Measurements from ENCODE around the gene NUDT3. TPM values are rescaled to one million over a fixed set of nuclear protein-coding genes. Genes with fewer than 3 reads are reported as not detected.
A peak's percentile ranks its signal among the peaks of the same experiment; 100 is the strongest.

The NUDT3 gene
- total and polyA plus RNA-seq, 9 of the 15 experiments (the other 6 are each of a cell fraction or from before 2014, with no cell fraction given): 5.4 to 81.2 (median 56.4) TPM

DNA sequence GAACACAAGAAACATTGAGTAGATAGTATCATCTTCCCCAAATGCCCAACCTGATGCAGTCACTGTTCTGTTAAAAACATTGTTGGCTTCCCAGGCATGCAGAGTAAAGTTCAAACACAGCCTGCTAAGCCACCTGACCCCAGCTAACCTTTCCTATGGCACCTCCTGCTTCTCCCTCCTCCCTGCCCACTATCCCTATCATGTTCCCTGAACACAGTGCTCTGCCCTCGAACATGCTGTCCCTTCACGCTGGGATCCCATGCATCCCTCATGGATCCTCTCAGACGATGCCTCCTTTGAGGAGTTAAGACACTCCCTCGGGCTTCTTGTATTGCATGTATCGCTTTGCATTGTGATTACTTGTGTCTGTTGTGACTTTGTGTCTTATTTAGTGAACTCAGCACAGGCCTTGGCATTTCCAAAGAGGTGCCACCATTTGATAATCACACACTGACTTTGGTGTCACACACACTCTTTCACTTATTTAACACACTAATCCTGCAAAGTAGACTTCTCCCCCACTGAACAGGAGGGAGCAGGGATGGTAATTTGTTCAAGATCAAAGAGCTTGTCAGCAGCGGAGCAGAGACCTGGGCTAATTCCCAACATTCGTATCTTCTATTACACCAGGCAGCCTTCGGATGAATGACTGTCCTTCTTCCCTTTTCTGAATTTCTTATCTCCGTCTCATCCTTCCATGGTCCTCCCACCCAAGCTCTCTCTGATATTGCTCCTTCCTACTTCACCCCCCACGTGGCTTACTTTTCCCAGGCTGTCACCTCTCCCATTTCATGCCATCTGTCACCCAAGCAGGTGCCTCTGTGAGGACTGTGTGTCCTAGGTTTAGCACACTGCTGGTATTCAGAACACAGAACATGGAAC, 115.3 kb downstream of the NUDT3 start (continued):
- TF ChIP-seq SAFB2 (IDR thresholded peaks at IDR 0.05; ENCODE audit: borderline replicate concordance, low read depth, low read length, severe bottlenecking) (no peak), HLTF (IDR thresholded peaks at IDR 0.05) (0 out of 2 replicates have a peak, but pooled peaks have one; percentile 31), MYC (IDR thresholded peaks at IDR 0.05; ENCODE audit: low read depth, low read length) (peak; percentile 62), MYC (CRISPR knock-in tag; IDR thresholded peaks at IDR 0.05; ENCODE audit: borderline replicate concordance, low read depth) (no peak; the same call in 1 of the 2 replicates), NCOR1 (IDR thresholded peaks at IDR 0.05) (peak; percentile 65; the same call in 1 of the 2 replicates), ZNF445 (CRISPR knock-in tag; IDR thresholded peaks at IDR 0.05; ENCODE audit: low read depth) (peak; percentile 10; the same call in 1 of the 2 replicates)
- TF ChIP-seq, protein P1, sequence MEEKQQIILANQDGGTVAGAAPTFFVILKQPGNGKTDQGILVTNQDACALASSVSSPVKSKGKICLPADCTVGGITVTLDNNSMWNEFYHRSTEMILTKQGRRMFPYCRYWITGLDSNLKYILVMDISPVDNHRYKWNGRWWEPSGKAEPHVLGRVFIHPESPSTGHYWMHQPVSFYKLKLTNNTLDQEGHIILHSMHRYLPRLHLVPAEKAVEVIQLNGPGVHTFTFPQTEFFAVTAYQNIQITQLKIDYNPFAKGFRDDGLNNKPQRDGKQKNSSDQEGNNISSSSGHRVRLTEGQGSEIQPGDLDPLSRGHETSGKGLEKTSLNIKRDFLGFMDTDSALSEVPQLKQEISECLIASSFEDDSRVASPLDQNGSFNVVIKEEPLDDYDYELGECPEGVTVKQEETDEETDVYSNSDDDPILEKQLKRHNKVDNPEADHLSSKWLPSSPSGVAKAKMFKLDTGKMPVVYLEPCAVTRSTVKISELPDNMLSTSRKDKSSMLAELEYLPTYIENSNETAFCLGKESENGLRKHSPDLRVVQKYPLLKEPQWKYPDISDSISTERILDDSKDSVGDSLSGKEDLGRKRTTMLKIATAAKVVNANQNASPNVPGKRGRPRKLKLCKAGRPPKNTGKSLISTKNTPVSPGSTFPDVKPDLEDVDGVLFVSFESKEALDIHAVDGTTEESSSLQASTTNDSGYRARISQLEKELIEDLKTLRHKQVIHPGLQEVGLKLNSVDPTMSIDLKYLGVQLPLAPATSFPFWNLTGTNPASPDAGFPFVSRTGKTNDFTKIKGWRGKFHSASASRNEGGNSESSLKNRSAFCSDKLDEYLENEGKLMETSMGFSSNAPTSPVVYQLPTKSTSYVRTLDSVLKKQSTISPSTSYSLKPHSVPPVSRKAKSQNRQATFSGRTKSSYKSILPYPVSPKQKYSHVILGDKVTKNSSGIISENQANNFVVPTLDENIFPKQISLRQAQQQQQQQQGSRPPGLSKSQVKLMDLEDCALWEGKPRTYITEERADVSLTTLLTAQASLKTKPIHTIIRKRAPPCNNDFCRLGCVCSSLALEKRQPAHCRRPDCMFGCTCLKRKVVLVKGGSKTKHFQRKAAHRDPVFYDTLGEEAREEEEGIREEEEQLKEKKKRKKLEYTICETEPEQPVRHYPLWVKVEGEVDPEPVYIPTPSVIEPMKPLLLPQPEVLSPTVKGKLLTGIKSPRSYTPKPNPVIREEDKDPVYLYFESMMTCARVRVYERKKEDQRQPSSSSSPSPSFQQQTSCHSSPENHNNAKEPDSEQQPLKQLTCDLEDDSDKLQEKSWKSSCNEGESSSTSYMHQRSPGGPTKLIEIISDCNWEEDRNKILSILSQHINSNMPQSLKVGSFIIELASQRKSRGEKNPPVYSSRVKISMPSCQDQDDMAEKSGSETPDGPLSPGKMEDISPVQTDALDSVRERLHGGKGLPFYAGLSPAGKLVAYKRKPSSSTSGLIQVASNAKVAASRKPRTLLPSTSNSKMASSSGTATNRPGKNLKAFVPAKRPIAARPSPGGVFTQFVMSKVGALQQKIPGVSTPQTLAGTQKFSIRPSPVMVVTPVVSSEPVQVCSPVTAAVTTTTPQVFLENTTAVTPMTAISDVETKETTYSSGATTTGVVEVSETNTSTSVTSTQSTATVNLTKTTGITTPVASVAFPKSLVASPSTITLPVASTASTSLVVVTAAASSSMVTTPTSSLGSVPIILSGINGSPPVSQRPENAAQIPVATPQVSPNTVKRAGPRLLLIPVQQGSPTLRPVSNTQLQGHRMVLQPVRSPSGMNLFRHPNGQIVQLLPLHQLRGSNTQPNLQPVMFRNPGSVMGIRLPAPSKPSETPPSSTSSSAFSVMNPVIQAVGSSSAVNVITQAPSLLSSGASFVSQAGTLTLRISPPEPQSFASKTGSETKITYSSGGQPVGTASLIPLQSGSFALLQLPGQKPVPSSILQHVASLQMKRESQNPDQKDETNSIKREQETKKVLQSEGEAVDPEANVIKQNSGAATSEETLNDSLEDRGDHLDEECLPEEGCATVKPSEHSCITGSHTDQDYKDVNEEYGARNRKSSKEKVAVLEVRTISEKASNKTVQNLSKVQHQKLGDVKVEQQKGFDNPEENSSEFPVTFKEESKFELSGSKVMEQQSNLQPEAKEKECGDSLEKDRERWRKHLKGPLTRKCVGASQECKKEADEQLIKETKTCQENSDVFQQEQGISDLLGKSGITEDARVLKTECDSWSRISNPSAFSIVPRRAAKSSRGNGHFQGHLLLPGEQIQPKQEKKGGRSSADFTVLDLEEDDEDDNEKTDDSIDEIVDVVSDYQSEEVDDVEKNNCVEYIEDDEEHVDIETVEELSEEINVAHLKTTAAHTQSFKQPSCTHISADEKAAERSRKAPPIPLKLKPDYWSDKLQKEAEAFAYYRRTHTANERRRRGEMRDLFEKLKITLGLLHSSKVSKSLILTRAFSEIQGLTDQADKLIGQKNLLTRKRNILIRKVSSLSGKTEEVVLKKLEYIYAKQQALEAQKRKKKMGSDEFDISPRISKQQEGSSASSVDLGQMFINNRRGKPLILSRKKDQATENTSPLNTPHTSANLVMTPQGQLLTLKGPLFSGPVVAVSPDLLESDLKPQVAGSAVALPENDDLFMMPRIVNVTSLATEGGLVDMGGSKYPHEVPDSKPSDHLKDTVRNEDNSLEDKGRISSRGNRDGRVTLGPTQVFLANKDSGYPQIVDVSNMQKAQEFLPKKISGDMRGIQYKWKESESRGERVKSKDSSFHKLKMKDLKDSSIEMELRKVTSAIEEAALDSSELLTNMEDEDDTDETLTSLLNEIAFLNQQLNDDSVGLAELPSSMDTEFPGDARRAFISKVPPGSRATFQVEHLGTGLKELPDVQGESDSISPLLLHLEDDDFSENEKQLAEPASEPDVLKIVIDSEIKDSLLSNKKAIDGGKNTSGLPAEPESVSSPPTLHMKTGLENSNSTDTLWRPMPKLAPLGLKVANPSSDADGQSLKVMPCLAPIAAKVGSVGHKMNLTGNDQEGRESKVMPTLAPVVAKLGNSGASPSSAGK (IDR thresholded peaks at IDR 0.05): peak; percentile 41
- TF ChIP-seq, protein P2, sequence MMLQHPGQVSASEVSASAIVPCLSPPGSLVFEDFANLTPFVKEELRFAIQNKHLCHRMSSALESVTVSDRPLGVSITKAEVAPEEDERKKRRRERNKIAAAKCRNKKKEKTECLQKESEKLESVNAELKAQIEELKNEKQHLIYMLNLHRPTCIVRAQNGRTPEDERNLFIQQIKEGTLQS (IDR thresholded peaks at IDR 0.05): no peak; the same call in 1 of the 2 replicates
- TF ChIP-seq, protein P2 (CRISPR knock-in tag; conservative IDR thresholded peaks at IDR 0.05): no peak
- TF ChIP-seq, protein P3, sequence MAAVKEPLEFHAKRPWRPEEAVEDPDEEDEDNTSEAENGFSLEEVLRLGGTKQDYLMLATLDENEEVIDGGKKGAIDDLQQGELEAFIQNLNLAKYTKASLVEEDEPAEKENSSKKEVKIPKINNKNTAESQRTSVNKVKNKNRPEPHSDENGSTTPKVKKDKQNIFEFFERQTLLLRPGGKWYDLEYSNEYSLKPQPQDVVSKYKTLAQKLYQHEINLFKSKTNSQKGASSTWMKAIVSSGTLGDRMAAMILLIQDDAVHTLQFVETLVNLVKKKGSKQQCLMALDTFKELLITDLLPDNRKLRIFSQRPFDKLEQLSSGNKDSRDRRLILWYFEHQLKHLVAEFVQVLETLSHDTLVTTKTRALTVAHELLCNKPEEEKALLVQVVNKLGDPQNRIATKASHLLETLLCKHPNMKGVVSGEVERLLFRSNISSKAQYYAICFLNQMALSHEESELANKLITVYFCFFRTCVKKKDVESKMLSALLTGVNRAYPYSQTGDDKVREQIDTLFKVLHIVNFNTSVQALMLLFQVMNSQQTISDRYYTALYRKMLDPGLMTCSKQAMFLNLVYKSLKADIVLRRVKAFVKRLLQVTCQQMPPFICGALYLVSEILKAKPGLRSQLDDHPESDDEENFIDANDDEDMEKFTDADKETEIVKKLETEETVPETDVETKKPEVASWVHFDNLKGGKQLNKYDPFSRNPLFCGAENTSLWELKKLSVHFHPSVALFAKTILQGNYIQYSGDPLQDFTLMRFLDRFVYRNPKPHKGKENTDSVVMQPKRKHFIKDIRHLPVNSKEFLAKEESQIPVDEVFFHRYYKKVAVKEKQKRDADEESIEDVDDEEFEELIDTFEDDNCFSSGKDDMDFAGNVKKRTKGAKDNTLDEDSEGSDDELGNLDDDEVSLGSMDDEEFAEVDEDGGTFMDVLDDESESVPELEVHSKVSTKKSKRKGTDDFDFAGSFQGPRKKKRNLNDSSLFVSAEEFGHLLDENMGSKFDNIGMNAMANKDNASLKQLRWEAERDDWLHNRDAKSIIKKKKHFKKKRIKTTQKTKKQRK (IDR thresholded peaks at IDR 0.05; ENCODE audit: borderline replicate concordance, low read depth, low read length): no peak
